K562 (cell line): ENCODE data around the gene OR7G1. TPM values are rescaled to one million over a fixed set of nuclear protein-coding genes. Genes with fewer than 3 reads are reported as not detected.

Source experiments
- CREB3 ChIP-seq: fragments of 450-650 bp; conservative IDR thresholded peaks from 2 replicates; pipeline ENCODE4 v1.6.1; 2016; ENCODE audit warnings: missing genetic modification characterization, low read depth, mild to moderate bottlenecking, missing compliant biosample characterization, moderate library complexity
- EP300 ChIP-seq: IDR thresholded peaks from 2 replicates; pipeline ENCODE4 v1.6.1; 2012; ENCODE audit warnings: low read length, improper control_type of control experiment
- FIP1L1 ChIP-seq: fragments of 200-400 bp; formaldehyde crosslinking; IDR thresholded peaks from 2 replicates; pipeline ENCODE4 v1.6.1; 2018; ENCODE audit warnings: mild to moderate bottlenecking, low read depth, low read length; ENCODE audit not compliant: poor library complexity, severe bottlenecking
- GATAD2A ChIP-seq: fragments of 450-650 bp; IDR thresholded peaks from 2 replicates; pipeline ENCODE4 v1.6.1; 2017
- HLTF ChIP-seq: fragments of 450-650 bp; IDR thresholded peaks from 2 replicates; pipeline ENCODE4 v1.6.1; 2016
- HMBOX1 ChIP-seq: sonication (generic); IDR thresholded peaks from 2 replicates; pipeline ENCODE4 v1.6.1; 2016
- KLF16 ChIP-seq: IDR thresholded peaks from 2 replicates; pipeline ENCODE4 v1.6.1; 2016; ENCODE audit warnings: antibody characterized with exemption
- L3MBTL2 ChIP-seq: fragments of 450-650 bp; IDR thresholded peaks from 2 replicates; pipeline ENCODE4 v1.6.1; 2016; ENCODE audit warnings: mild to moderate bottlenecking, moderate library complexity
- PKNOX1 ChIP-seq: fragments of 450-650 bp; IDR thresholded peaks from 2 replicates; pipeline ENCODE4 v1.6.1; 2016
- SMAD4 ChIP-seq: fragments of 250-450 bp; sonication (Bioruptor Pico); conservative IDR thresholded peaks from 2 replicates; pipeline ENCODE4 v1.8.0; 2021; ENCODE audit warnings: inconsistent platforms, mild to moderate bottlenecking, moderate library complexity
- SOX6 ChIP-seq: fragments of 450-650 bp; IDR thresholded peaks from 2 replicates; pipeline ENCODE4 v1.6.1; 2014; ENCODE audit warnings: mild to moderate bottlenecking
- UBTF ChIP-seq, 2 experiments: IDR thresholded peaks; 2 replicates each; pipeline ENCODE4 v1.6.1; 2012; ENCODE audit warnings: improper control_type of control experiment in 2 of 2, low read depth in 2 of 2, low read length in 2 of 2, borderline replicate concordance in 1 of 2
- ZBTB49 ChIP-seq: sonication (generic); formaldehyde crosslinking; IDR thresholded peaks from 2 replicates; pipeline ENCODE4 v1.8.0; 2022; ENCODE audit warnings: missing genetic modification reagents, mild to moderate bottlenecking, borderline replicate concordance
- ZNF764 ChIP-seq: fragments of 250-450 bp; sonication (Bioruptor Pico); IDR thresholded peaks from 2 replicates; pipeline ENCODE4 v1.4.0; 2020; ENCODE audit warnings: low read depth, mild to moderate bottlenecking, moderate library complexity
- polyA plus RNA-seq, 8 experiments: library from polyadenylated mRNA; depleted of rRNA in 4 of 8; stranded (reverse) in 5 of 8; unstranded in 3 of 8; fragments of >200 nt; fragmentation: Nextera tagmentation in 2 of 8; fragmentation: Illumina TruSeq in 1 of 8; extraction: Ambion mirVana in 2 of 8; extraction: Trizol in 1 of 8; gene quantifications; 2 replicates each; pipeline versions ENCODE4 v1.2.1 to v1.2.3, GENCODE V29; 2011 to 2014; ENCODE audit warnings: inconsistent platforms in 1 of 8, missing spikeins in 1 of 8
- total RNA-seq, 7 experiments: library from RNA; depleted of rRNA in 6 of 7; stranded (reverse); fragments of >200 nt in 6 of 7; fragmentation: Illumina TruSeq in 2 of 7; extraction: Trizol in 2 of 7; gene quantifications; 2 replicates each; pipeline versions ENCODE4 v1.2.1 to v1.2.3, GENCODE V29; 2011 to 2021; ENCODE audit warnings: low replicate concordance in 1 of 7

Gene OR7G1
- total and polyA plus RNA-seq, 9 of the 15 experiments (the other 6 are each of a cell fraction or from before 2014, with no cell fraction given): not detected

GRCh38 chr19:9075064-9075949 lies 40.3 kb downstream of the OR7G1 start (continued):
- TF ChIP-seq ZBTB49 (CRISPR knock-in tag) (no peak), SOX6 (peak; percentile 98), CREB3 (tag) (0 out of 2 replicates have a peak, but pooled peaks have one; percentile 29), GATAD2A (0 out of 2 replicates have a peak, but pooled peaks have one; percentile 30), UBTF (IDR thresholded peaks at IDR 0.05; ENCODE audit: borderline replicate concordance in 1 of 2, low read depth in 2 of 2, low read length in 2 of 2) (peak in 1 of 2 experiments; percentile 57; a peak in 1 of 4 replicates), HLTF (no peak), FIP1L1 (no peak), KLF16 (peak; percentile 72; the same call in 1 of the 2 replicates), ZNF764 (CRISPR knock-in tag) (no peak), EP300 (peak; percentile 74), SMAD4 (CRISPR knock-in tag) (no peak; the same call in 1 of the 2 replicates), L3MBTL2 (peak; percentile 84), PKNOX1 (peak; percentile 52), HMBOX1 (no peak)
